ENCODE data around the gene SORL1. TPM values are rescaled to one million over a fixed set of nuclear protein-coding genes. Genes with fewer than 3 reads are reported as not detected.
A peak's percentile ranks its signal among the peaks of the same experiment; 100 is the strongest.
"Not testable (repeated sequence)": the region's sequence is repeated elsewhere in the genome, so short reads cannot be mapped to it uniquely, and the experiment has no call there.

Gene SORL1
- total RNA-seq, 1 donor from 2014 or later: 134 TPM

DNA sequence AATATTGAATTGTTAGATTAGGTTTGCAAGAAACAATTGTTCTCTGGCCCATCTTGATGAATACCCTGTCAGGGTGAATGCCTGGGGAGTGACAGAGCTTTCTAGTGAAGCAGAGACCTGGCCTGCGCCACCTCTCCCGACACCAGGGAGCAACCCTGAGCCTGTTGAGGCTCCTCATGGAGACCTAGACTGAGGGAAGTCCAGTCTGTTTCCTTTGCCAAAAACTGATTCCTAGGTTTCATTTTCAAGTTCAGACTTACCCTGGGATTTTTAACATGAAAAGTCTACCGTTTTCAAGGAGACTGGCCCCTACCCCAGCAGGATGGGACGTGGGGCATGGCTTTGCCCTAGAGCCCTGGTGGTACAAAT lies 174.4 kb downstream of the SORL1 start:
- DNase-seq (ENCODE audit: low spot score): no peak

DNA sequence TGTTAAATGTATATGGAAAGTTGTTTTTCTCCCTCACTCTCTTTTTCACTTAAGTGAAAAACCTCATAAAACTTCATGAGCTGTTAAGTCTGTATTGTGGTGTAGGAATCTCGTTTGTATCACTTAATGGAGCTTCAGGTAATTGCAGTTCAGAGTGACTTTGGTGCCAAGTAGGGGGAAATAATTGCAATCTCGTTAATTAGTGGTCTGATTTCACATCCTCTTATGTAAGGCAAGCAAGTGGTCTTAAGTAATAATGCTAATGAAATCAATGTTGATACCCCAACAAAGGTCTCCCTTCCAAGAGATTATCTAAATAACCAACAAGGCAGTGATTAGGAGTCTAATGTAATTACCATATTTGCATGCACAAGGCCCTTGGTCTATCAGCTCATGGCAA lies 174.9 kb downstream of the SORL1 start:
- no peak for DNase-seq (ENCODE audit: low spot score)

GRCh38 chr11:121630041-121630440 lies 177.9 kb downstream of the SORL1 start:
- DNase-seq (ENCODE audit: low spot score): no peak

DNA sequence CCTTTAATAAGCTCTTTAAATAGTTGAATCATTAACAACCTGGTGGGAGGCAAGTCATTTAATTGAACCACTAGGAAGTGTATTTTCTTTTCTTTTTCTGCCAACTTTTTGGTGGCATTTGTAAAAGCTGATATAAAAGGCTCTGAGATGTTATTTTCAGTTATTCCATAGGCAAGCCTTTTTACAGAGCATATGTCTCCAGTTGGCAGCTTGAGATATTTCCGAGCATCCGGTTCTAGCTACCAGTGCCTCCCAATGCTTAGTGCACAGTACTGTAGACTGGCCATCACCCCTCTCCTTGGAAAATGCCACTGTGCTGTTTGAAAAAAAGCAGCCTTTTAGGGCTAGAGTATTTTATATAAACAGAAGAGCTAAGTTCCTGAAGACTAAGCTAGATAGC lies 179.3 kb downstream of the SORL1 start:
- DNase-seq (ENCODE audit: low spot score): no peak

- no peak for DNase-seq (ENCODE audit: low spot score)
Observed at GRCh38 chr11:121634273-121634672, 182.2 kb downstream of the SORL1 start.

- DNase-seq (ENCODE audit: low spot score): no peak
Observed at GRCh38 chr11:121634889-121635288, 182.8 kb downstream of the SORL1 start.

DNA sequence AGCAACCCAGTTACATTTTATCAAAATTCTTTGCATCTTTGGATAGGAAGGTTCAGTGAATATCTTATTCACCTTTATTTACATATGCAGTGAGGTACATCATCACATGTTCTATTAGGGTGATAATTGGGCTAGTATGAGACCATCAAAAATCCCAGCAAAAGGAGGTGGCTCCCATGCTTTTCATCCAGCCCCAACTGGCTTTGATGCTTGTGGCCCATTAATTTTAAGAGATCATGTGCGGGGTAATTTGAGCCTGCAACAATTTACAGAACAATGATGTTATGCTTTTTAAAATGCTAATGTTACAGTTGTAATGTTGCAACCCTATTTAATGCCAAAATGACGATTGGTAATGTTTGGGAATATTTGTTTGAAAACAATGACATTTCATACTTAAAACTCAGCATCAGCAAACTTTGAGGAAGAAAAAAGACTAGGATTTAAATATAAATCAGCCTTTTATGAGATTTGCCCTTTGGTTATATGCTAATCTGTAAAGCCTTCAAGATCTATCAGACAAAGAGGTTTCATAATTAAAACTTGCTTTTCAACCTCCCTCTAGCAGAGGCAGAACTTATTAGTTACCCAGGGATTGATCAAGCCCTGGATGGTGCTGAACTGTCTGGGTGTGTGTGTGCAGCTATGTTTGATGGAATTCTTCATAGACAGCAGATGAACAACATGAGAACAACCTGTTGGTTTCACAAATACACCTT lies 184.1 kb downstream of the SORL1 start:
- no peak for DNase-seq (ENCODE audit: low spot score)

GRCh38 chr11:121636800-121637176 lies 184.7 kb downstream of the SORL1 start:
- DNase-seq (ENCODE audit: low spot score): no peak

- DNase-seq (ENCODE audit: low spot score): not testable (repeated sequence)
Observed at GRCh38 chr11:121637587-121637986, 185.5 kb downstream of the SORL1 start.

DNA sequence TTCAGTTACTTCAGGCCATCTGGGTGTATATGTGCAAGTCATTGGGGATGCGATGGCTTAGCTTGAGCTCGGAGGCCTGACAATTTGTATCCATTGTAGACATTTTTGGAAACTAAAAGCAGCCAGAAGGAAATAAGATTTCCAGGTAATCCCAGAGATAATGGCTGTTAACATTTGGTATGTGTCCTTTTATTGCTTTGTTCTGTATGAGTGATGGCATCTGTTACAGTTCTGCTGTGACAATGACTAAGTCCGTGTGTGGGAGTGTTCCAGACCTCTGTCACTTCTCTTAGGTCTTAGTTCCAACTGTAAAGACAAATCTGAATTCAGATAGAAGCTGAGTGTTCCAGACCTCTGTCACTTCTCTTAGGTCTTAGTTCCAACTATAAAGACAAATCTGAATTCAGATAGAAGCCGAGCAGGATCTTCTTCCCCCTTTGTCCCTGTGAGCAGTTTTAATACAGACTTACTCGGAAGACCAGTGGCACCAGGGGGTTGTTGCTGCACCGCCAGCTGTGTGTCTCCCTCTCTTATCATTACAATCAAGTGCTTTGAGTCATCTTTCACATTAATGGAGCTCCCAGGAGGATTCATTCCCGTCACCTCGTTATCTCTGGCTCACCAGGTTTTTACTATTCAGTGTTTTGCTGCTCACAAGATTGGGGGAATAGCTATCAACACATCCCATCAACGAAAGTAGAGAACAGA lies 191.5 kb downstream of the SORL1 start:
- DNase-seq (ENCODE audit: low spot score): no peak

DNA sequence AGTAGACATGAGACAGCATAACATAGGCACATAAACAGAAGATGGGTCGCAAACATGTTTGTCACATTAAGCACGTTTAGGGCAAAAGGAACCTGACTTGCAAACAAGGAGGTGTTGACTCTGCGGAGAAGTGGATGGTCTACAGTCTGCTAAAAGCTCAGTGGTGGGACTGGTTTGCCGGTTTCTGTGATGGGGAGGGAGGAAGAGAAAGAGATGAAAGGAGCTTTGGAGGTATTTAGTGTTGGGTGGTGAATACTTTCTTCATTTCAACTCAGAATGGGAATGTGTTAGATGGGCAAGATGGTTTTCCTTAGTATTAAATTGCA lies 192.0 kb downstream of the SORL1 start:
- no peak for DNase-seq (ENCODE audit: low spot score)

DNA sequence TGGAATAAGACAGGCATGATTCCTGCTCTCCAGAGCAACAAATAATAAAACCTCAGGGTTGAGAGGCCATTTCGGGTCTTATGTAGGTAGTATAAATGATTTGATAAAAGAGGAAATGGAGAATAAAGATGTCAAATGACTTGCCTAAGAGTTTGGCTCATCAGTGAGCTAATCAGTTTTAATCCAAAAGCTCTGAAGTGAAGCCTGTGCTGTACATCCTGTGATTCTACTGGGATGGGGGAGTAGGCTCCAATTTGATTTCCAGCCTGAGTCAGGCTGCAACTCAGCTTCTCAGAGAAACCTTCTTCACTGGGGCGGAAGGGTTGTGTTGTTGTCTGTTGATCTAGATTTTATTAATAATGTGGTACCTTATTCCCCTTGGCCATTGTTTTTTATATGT lies 192.9 kb downstream of the SORL1 start:
- no peak for DNase-seq (ENCODE audit: low spot score)

DNA sequence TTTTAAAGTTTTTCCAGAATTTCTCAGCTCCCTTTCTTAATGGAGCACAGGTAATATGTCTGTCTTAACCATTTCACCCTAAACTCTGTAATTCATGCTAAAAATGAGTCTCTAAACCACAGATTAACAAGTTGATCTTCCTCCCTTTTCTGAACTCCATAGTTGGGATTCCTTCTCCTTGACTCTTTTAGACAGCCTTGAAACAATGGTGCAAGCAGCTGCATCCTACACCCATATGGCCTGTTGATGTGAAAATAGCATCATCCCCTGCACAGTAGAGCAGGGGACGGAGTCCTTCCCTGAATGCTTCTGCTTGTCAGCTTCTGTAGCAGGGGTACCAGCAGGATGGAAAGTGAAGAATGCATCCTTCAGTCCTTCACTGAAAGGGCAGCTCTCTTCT lies 193.5 kb downstream of the SORL1 start:
- DNase-seq (ENCODE audit: low spot score): no peak

DNA sequence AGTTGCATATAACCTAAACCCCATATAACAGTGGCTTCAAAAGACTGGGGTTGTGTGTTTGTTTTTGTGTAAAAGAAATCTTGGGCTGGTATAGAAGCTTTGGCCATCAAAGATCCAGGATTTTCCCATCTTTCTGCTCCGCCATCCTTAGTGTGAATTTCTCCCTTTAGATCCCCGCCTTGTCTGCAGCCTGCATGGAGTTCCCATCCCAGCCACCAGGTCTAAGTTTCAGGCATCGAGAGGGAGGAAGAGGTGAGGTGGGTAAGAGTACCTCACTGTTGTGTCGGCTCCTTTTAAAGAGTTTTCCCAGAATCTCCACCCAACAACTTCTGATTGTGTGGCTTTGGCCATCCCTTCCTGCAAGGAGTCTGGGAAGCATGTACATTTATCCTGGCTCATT lies 196.2 kb downstream of the SORL1 start:
- no peak for DNase-seq (ENCODE audit: low spot score)

DNA sequence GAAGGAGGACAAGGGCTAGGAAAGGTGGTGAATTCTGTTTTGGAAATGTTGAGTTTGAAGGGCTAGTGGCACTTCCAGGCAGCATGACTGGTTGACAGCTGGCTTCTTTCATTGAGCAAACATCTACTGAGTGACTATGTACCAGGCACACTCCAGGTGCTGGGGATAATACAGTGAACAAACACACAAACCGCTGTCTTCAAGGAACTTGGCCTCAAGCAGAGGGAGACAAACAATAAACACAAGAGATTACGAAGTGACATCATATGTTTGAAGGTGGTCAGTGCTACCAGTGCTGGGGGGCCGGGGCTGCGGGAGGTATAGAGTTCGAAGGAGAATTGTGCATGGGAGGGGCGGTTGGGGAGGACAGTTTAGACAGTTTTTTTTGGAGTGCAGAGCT lies 197.7 kb downstream of the SORL1 start:
- DNase-seq (ENCODE audit: low spot score): no peak

GRCh38 chr11:121650351-121651256 lies 198.5 kb downstream of the SORL1 start:
- no peak for DNase-seq (ENCODE audit: low spot score)

GRCh38 chr11:121651257-121651605 lies 199.1 kb downstream of the SORL1 start:
- no peak for DNase-seq (ENCODE audit: low spot score)

GRCh38 chr11:121652971-121653370 lies 200.9 kb downstream of the SORL1 start:
- no peak for DNase-seq (ENCODE audit: low spot score)

DNA sequence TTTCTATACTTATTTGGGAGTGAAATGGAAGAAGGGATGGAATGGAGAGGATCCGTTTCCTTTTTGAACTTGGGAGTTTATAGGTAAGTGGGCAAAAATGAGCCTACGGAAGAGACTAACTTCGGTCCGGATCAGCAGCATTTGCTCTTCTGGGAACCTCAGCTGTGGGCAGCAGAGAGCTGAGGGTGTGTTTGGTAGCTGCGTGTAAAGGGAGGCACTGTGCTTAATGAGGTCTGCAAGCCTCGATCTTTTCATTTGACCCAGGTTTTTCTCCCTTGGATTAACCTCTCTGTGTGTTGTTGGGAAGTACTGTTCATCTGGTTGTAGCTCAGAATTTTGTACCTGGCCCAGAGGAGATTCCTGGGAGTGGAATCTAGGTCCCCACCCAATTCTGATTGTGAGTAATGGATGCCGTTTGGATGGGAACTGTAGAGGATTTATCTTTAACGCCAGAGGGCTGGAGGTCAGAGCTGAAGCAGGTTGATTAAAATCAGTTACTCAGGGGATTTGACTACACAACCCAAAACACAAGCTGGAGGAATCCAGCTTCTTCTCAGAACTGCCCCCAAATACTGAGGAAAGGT lies 202.2 kb downstream of the SORL1 start:
- no peak for DNase-seq (ENCODE audit: low spot score)

GRCh38 chr11:121654843-121655536 lies 202.9 kb downstream of the SORL1 start:
- DNase-seq (ENCODE audit: low spot score): no peak

- DNase-seq (ENCODE audit: low spot score): peak; percentile 90
Observed at GRCh38 chr11:121655537-121656327, 203.6 kb downstream of the SORL1 start.
